Vagina (tissue), 2 donors: Measurements from ENCODE around the gene BSPH1.

Experiments used
- CTCF ChIP-seq, 3 experiments: fragments of 450-650 bp in 2 of 3; fragments of 200-600 bp in 1 of 3; sonication (generic) in 1 of 3; IDR thresholded peaks; one replicate each; pipeline ENCODE4 v1.5.1; 2017 to 2019; ENCODE audit warnings: antibody characterized with exemption in 3 of 3, mild to moderate bottlenecking in 2 of 3, moderate library complexity in 2 of 3
- POLR2A ChIP-seq, 2 donors: fragments of 450-650 bp; IDR thresholded peaks; one replicate each; pipeline ENCODE4 v1.6.1; 2017; ENCODE audit warnings: antibody characterized with exemption in 2 of 2, mild to moderate bottlenecking in 2 of 2, moderate library complexity in 2 of 2

- no peak for TF ChIP-seq CTCF (IDR thresholded peaks at IDR 0.05)
- TF ChIP-seq POLR2A (IDR thresholded peaks at IDR 0.05), result no peak
Observed at GRCh38 chr19:48030073-48030472, 38.1 kb upstream of the BSPH1 start.
